Subcutaneous abdominal adipose tissue (tissue), 5 donors: ENCODE measurements around the gene VPS8.
A peak's percentile ranks its signal among the peaks of the same experiment; 100 is the strongest.

ENCODE experiments used
- H3K27ac ChIP-seq: one replicate; pipeline ENCODE4 v1.7.0; 2013; ENCODE audit warnings: low read depth, mild to moderate bottlenecking, inconsistent platforms, low read length, moderate library complexity
- H3K27me3 ChIP-seq, 5 donors: one replicate each; pipeline ENCODE4 v1.7.0; 2013; ENCODE audit warnings: low read length in 5 of 5, inconsistent platforms in 1 of 5; ENCODE audit not compliant: control insufficient read depth in 5 of 5, insufficient read depth in 4 of 5
- H3K36me3 ChIP-seq, 5 donors: one replicate each; pipeline ENCODE4 v1.7.0; 2013; ENCODE audit warnings: low read length in 5 of 5; ENCODE audit not compliant: control insufficient read depth in 5 of 5, insufficient read depth in 5 of 5
- H3K4me1 ChIP-seq, 5 donors: one replicate each; pipeline ENCODE4 v1.7.0; 2013; ENCODE audit warnings: low read length in 5 of 5, mild to moderate bottlenecking in 3 of 5, moderate library complexity in 1 of 5; ENCODE audit not compliant: control insufficient read depth in 5 of 5, insufficient read depth in 5 of 5
- H3K4me3 ChIP-seq, 5 donors: one replicate each; pipeline ENCODE4 v1.7.0; 2013; ENCODE audit warnings: low read length in 5 of 5, low read depth in 1 of 5
- H3K9ac ChIP-seq, 5 donors: one replicate each; pipeline ENCODE4 v1.7.0; 2013; ENCODE audit warnings: low read length in 5 of 5, mild to moderate bottlenecking in 4 of 5, moderate library complexity in 3 of 5
- H3K9me3 ChIP-seq, 5 donors: one replicate each; pipeline ENCODE4 v1.7.0; 2013; ENCODE audit warnings: low read length in 5 of 5; ENCODE audit not compliant: control insufficient read depth in 5 of 5
- donor health status: healthy.
- donor health status: healthy.
- donor health status: healthy.
- donor health status: healthy.
- donor health status: healthy.

VPS8 gene

GRCh38 chr3:184771301-184772127, 40.5 kb upstream of the VPS8 start:
- H3K27ac ChIP-seq, result no peak overlapping the region
- peaks cover 0 to 6% (median 0%) of the 10 kb centered on the region in 5 donors for H3K27me3 ChIP-seq
- H3K4me1 ChIP-seq, result peaks cover 0 to 10% (median 8%) of the 10 kb centered on the region in 5 donors

GRCh38 chr3:184772667-184773272, 39.2 kb upstream of the VPS8 start:
- Histone ChIP-seq H3K9ac (no peak overlapping the region), H3K27me3 (peaks cover 0 to 3% (median 0%) of the 10 kb centered on the region in 5 donors), H3K27ac (no peak overlapping the region), H3K36me3 (no peaks in the 10 kb centered on the region), H3K4me1 (peaks cover 0 to 14% (median 8%) of the 10 kb centered on the region in 5 donors), H3K4me3 (no peak overlapping the region), H3K9me3 (no peaks in the 10 kb centered on the region)

More at GRCh38 chr3:184771301-184772127, 40.5 kb upstream of the VPS8 start:
- Histone ChIP-seq H3K36me3 (no peaks in the 10 kb centered on the region), H3K9me3 (no peaks in the 10 kb centered on the region), H3K4me3 (no peak overlapping the region), H3K9ac (no peak overlapping the region)

GRCh38 chr3:184773283-184774186, 38.4 kb upstream of the VPS8 start:
- Histone ChIP-seq H3K27ac (no peak overlapping the region), H3K4me3 (peak overlapping the region in 4 of 5 donors; percentile 17 to 46 (median 38)), H3K4me1 (peaks cover 0 to 14% (median 8%) of the 10 kb centered on the region in 5 donors), H3K9ac (peak overlapping the region in 1 of 5 donors; percentile 64), H3K36me3 (no peaks in the 10 kb centered on the region), H3K9me3 (no peaks in the 10 kb centered on the region), H3K27me3 (peaks cover 2 to 7% (median 3%) of the 10 kb centered on the region in 5 donors)

GRCh38 chr3:184776916-184777315, 35.0 kb upstream of the VPS8 start:
- no peak overlapping the region for H3K27ac ChIP-seq
- H3K36me3 ChIP-seq, result no peaks in the 10 kb centered on the region
- no peak overlapping the region for H3K9ac ChIP-seq
- H3K4me3 ChIP-seq, result no peak overlapping the region
- peaks cover 0 to 14% (median 8%) of the 10 kb centered on the region in 5 donors for H3K4me1 ChIP-seq
- H3K9me3 ChIP-seq, result no peaks in the 10 kb centered on the region
- H3K27me3 ChIP-seq, result peaks cover 4 to 22% (median 11%) of the 10 kb centered on the region in 5 donors

GRCh38 chr3:184777566-184778356, 34.2 kb upstream of the VPS8 start:
- H3K4me3 ChIP-seq, result no peak overlapping the region
- H3K4me1 ChIP-seq, result peaks cover 0 to 14% (median 8%) of the 10 kb centered on the region in 5 donors
- no peak overlapping the region for H3K9ac ChIP-seq
- no peaks in the 10 kb centered on the region for H3K36me3 ChIP-seq
- H3K27me3 ChIP-seq, result peaks cover 4 to 22% (median 11%) of the 10 kb centered on the region in 5 donors
- no peak overlapping the region for H3K27ac ChIP-seq
- H3K9me3 ChIP-seq, result no peaks in the 10 kb centered on the region

GRCh38 chr3:184778426-184779332, 33.3 kb upstream of the VPS8 start:
- Histone ChIP-seq H3K9ac (no peak overlapping the region), H3K27me3 (peaks cover 9 to 22% (median 11%) of the 10 kb centered on the region in 5 donors), H3K4me1 (peaks cover 0 to 8% (median 3%) of the 10 kb centered on the region in 5 donors)

GRCh38 chr3:184780981-184781515, 30.9 kb upstream of the VPS8 start:
- no peak overlapping the region for H3K27ac ChIP-seq
- no peaks in the 10 kb centered on the region for H3K36me3 ChIP-seq
- H3K9ac ChIP-seq, result no peak overlapping the region
- H3K4me1 ChIP-seq, result peaks cover 0 to 12% (median 6%) of the 10 kb centered on the region in 5 donors
- no peaks in the 10 kb centered on the region for H3K9me3 ChIP-seq
- H3K4me3 ChIP-seq, result no peak overlapping the region
- peaks cover 13 to 30% (median 15%) of the 10 kb centered on the region in 5 donors for H3K27me3 ChIP-seq

More at GRCh38 chr3:184778426-184779332, 33.3 kb upstream of the VPS8 start:
- Histone ChIP-seq H3K27ac (no peak overlapping the region), H3K4me3 (no peak overlapping the region), H3K36me3 (no peaks in the 10 kb centered on the region), H3K9me3 (no peaks in the 10 kb centered on the region)

GRCh38 chr3:184781801-184782200, 30.2 kb upstream of the VPS8 start:
- Histone ChIP-seq H3K27ac (no peak overlapping the region), H3K4me1 (peaks cover 0 to 19% (median 14%) of the 10 kb centered on the region in 5 donors), H3K9me3 (no peaks in the 10 kb centered on the region), H3K4me3 (no peak overlapping the region), H3K27me3 (peaks cover 13 to 32% (median 15%) of the 10 kb centered on the region in 5 donors), H3K36me3 (no peaks in the 10 kb centered on the region), H3K9ac (no peak overlapping the region)
